Hepatocyte (in vitro differentiated cells): ENCODE data around the gene YIPF2. TPM values are rescaled to one million over a fixed set of nuclear protein-coding genes. Genes with fewer than 3 reads are reported as not detected.
"Not testable (repeated sequence)": the region's sequence is repeated elsewhere in the genome, so short reads cannot be mapped to it uniquely, and the experiment has no call there.

ENCODE experiments used
- DNase-seq: peaks from one replicate; pipeline ENCODE4 v3.0.0-alpha.2; 2016; ENCODE audit warnings: low spot score
- H2AFZ ChIP-seq: fragments of 200-600 bp; sonication (generic); 2 replicates; pipeline ENCODE4 v1.6.0; 2016; ENCODE audit warnings: antibody characterized with exemption, mild to moderate bottlenecking
- H3K27ac ChIP-seq: fragments of 200-600 bp; sonication (generic); 2 replicates; pipeline ENCODE4 v1.5.1; 2016; ENCODE audit warnings: mild to moderate bottlenecking
- H3K27me3 ChIP-seq: fragments of 200-600 bp; sonication (generic); 2 replicates; pipeline ENCODE4 v1.6.1; 2016
- H3K36me3 ChIP-seq: fragments of 200-600 bp; sonication (generic); replicated peaks from 2 replicates; pipeline ENCODE4 v1.5.1; 2016; ENCODE audit warnings: low read depth; ENCODE audit not compliant: insufficient read depth
- H3K4me1 ChIP-seq: fragments of 200-600 bp; sonication (generic); 2 replicates; pipeline ENCODE4 v1.5.1; 2016; ENCODE audit warnings: mild to moderate bottlenecking, moderate library complexity; ENCODE audit not compliant: insufficient read depth
- H3K4me2 ChIP-seq: fragments of 200-600 bp; sonication (generic); 2 replicates; pipeline ENCODE4 v1.6.0; 2016
- H3K4me3 ChIP-seq: fragments of 200-600 bp; sonication (generic); 2 replicates; pipeline ENCODE4 v1.5.1; 2016; ENCODE audit warnings: mild to moderate bottlenecking
- H3K79me2 ChIP-seq: fragments of 200-600 bp; sonication (generic); 2 replicates; pipeline ENCODE4 v1.6.0; 2017; ENCODE audit warnings: mild to moderate bottlenecking
- H3K9me2 ChIP-seq: fragments of 200-600 bp; sonication (generic); replicated peaks from 2 replicates; pipeline ENCODE4 v1.6.0; 2017; ENCODE audit warnings: mild to moderate bottlenecking; ENCODE audit not compliant: insufficient read depth
- H3K9me3 ChIP-seq: fragments of 200-600 bp; sonication (generic); 2 replicates; pipeline ENCODE4 v1.5.1; 2016; ENCODE audit warnings: low read depth, mild to moderate bottlenecking
- H4K20me1 ChIP-seq: fragments of 200-600 bp; sonication (generic); 2 replicates; pipeline ENCODE4 v1.6.0; 2016; ENCODE audit warnings: mild to moderate bottlenecking; ENCODE audit not compliant: insufficient read depth, poor library complexity, severe bottlenecking
- EZH2 ChIP-seq: fragments of 200-600 bp; sonication (generic); IDR thresholded peaks from 2 replicates; pipeline ENCODE4 v1.6.1; 2016; ENCODE audit warnings: antibody characterized with exemption, mild to moderate bottlenecking, borderline replicate concordance
- EZH2phosphoT487 ChIP-seq: fragments of 200-600 bp; sonication (generic); IDR thresholded peaks from one replicate; pipeline ENCODE4 v1.6.1; 2018; ENCODE audit warnings: antibody characterized with exemption, mild to moderate bottlenecking, low read depth, moderate library complexity; ENCODE audit not compliant: unreplicated experiment, severe bottlenecking
- WGBS: methylation state at CpG from one replicate; pipeline ENCODE4 v1.1.6; 2016; ENCODE audit warnings: low lambda C conversion rate; ENCODE audit errors: missing lambda C conversion rate; 5-methylcytosine and 5-hydroxymethylcytosine counted together
- polyA plus RNA-seq: library from polyadenylated mRNA; unstranded; fragments of >200 nt; fragmentation: Nextera tagmentation; extraction: Ambion mirVana; gene quantifications from 2 replicates; pipeline ENCODE4 v1.2.1, GENCODE V29; 2016
- total RNA-seq: library from RNA; depleted of rRNA; stranded (reverse); fragments of >200 nt; gene quantifications from 2 replicates; pipeline ENCODE4 v1.2.3, GENCODE V29; 2014
- TF ChIP-seq, protein P1 (sequence below): fragments of 200-600 bp; sonication (generic); IDR thresholded peaks from 2 replicates; pipeline ENCODE4 v1.5.1; 2016; ENCODE audit warnings: antibody characterized with exemption, mild to moderate bottlenecking; ENCODE audit not compliant: poor library complexity

Gene YIPF2
- total and polyA plus RNA-seq, 2 experiments from 2014 or later = 80.3 to 115 TPM

GRCh38 chr19:10952809-10953208 lies 24.4 kb upstream of the YIPF2 start:
- Histone ChIP-seq H3K27ac (no peak overlapping the region), H2AFZ (no peak overlapping the region), H3K36me3 (no peaks in the 10 kb centered on the region), H3K4me3 (no peak overlapping the region), H3K9me2 (no peaks in the 10 kb centered on the region), H3K27me3 (no peaks in the 10 kb centered on the region), H3K4me1 (no peaks in the 10 kb centered on the region), H3K79me2 (no peaks in the 10 kb centered on the region), H4K20me1 (no peaks in the 10 kb centered on the region), H3K4me2 (no peak overlapping the region), H3K9me3 (no peaks in the 10 kb centered on the region)
- TF ChIP-seq EZH2phosphoT487 (no peak), EZH2 (no peak)
- TF ChIP-seq, protein P1, sequence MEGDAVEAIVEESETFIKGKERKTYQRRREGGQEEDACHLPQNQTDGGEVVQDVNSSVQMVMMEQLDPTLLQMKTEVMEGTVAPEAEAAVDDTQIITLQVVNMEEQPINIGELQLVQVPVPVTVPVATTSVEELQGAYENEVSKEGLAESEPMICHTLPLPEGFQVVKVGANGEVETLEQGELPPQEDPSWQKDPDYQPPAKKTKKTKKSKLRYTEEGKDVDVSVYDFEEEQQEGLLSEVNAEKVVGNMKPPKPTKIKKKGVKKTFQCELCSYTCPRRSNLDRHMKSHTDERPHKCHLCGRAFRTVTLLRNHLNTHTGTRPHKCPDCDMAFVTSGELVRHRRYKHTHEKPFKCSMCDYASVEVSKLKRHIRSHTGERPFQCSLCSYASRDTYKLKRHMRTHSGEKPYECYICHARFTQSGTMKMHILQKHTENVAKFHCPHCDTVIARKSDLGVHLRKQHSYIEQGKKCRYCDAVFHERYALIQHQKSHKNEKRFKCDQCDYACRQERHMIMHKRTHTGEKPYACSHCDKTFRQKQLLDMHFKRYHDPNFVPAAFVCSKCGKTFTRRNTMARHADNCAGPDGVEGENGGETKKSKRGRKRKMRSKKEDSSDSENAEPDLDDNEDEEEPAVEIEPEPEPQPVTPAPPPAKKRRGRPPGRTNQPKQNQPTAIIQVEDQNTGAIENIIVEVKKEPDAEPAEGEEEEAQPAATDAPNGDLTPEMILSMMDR = no peak
- 83% methylated on average over 6 of the region's 6 CpGs for WGBS
- DNase-seq = peak; percentile 62

DNA sequence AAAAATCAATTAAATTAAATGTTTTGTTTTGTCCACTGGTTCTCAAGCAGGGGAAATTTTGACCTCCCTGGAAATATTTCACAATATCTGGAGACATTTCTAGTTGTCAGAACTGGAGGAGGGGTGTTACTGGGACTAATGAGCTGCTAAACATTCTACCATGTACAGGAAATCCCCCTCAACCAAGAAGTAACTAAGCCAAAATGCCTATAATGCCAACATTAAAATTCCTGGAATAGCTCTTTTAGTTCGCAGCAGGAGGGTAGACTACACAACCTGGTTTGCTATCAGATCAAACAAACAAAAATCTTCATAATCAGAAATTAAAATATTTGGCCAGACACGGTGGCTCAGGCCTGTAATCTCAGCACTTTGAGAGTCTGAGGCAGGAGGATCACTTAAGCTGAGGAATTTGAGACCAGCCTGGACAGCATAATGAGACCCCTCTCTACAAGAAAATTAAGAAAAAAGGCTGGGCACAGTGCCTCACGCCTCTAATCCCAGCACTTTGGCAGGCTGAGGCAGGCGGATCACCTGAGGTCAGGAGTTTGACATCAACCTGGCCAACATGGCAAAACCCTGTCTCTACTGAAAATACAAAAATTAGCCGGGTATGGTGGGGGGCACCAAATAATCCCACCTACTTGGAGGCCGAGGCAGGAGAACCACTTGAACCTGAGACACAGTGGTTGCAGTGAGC lies 18.7 kb upstream of the YIPF2 start:
- H3K4me3 ChIP-seq = no peak overlapping the region
- WGBS = 72% methylated on average over 6 of the region's 6 CpGs
- H3K9me2 ChIP-seq = no peaks in the 10 kb centered on the region
- no peaks in the 10 kb centered on the region for H3K27me3 ChIP-seq
- H2AFZ ChIP-seq = no peak overlapping the region
- no peaks in the 10 kb centered on the region for H3K4me1 ChIP-seq
- H4K20me1 ChIP-seq = no peaks in the 10 kb centered on the region
- no peak overlapping the region for H3K27ac ChIP-seq
- no peaks in the 10 kb centered on the region for H3K79me2 ChIP-seq
- TF ChIP-seq EZH2 (no peak), EZH2phosphoT487 (no peak)
- TF ChIP-seq, protein P1 = no peak
- no peak for DNase-seq
- no peaks in the 10 kb centered on the region for H3K9me3 ChIP-seq
- no peak overlapping the region for H3K4me2 ChIP-seq
- no peaks in the 10 kb centered on the region for H3K36me3 ChIP-seq

GRCh38 chr19:10945264-10945663 lies 16.8 kb upstream of the YIPF2 start:
- Histone ChIP-seq H3K36me3 (no peaks in the 10 kb centered on the region), H3K27ac (no peak overlapping the region), H2AFZ (no peak overlapping the region), H3K4me2 (no peak overlapping the region), H3K4me3 (no peak overlapping the region), H4K20me1 (no peaks in the 10 kb centered on the region), H3K4me1 (peaks cover 1% of the 10 kb centered on the region), H3K9me2 (no peaks in the 10 kb centered on the region), H3K9me3 (no peaks in the 10 kb centered on the region), H3K79me2 (no peaks in the 10 kb centered on the region), H3K27me3 (no peaks in the 10 kb centered on the region)
- no peak for TF ChIP-seq EZH2
- TF ChIP-seq EZH2phosphoT487 = no peak
- TF ChIP-seq, protein P1 = no peak
- WGBS = 96% methylated on average over 4 of the region's 4 CpGs
- no peak for DNase-seq

DNA sequence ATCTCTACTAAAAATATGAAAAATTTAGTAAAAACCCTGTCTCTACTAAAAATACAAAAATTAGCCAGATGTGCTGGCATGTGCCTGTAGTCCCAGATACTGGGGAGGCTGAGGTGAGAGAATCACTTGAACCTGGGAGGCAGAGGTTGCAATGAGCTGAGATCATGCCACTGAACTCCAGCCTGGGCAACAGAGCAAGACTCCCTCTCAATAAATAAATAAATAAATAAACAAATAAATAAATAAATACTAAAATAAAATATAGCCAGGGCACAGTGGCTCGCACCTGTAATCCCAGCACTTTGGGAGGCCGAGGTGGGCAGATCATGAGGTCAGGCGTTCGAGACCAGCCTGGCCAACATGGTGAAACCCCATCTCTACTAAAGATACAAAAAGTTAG lies 15.0 kb upstream of the YIPF2 start:
- H3K4me1 ChIP-seq = not testable (repeated sequence)
- WGBS = 84% methylated on average over 4 of the region's 4 CpGs

DNA sequence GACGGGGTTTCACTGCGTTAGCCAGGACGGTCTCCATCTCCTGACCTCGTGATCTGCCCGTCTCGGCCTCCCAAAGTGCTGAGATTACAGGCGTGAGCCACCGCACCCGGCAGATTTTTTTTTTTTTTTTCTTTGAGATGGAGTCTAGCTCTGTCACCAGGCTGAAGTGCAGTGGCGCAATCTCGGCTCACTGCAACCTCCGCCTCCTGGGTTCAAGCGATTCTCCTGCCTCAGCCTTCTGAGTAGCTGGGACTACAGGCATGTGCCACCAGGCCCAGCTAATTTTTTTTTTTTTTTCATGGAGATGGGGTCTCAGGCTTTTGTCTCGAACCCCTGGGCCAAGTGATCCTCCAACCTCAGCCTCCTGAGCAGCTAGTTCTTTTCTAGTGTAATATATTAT lies 13.2 kb upstream of the YIPF2 start:
- not testable (repeated sequence) for H3K4me2 ChIP-seq, H3K27ac ChIP-seq

More for the DNA sequence above, 15.0 kb upstream of the YIPF2 start:
- not testable (repeated sequence) for H4K20me1 ChIP-seq, H3K27me3 ChIP-seq, H3K4me2 ChIP-seq, H3K36me3 ChIP-seq, DNase-seq, H3K9me3 ChIP-seq, H2AFZ ChIP-seq, H3K79me2 ChIP-seq, H3K27ac ChIP-seq, H3K4me3 ChIP-seq, H3K9me2 ChIP-seq

More for the DNA sequence above, 13.2 kb upstream of the YIPF2 start:
- not testable (repeated sequence) for H3K9me3 ChIP-seq, H2AFZ ChIP-seq, H3K9me2 ChIP-seq, H3K4me3 ChIP-seq, DNase-seq, H3K27me3 ChIP-seq, H3K4me1 ChIP-seq, H4K20me1 ChIP-seq, H3K79me2 ChIP-seq, H3K36me3 ChIP-seq
- WGBS = 88% methylated on average over 14 of the region's 14 CpGs
